ENCODE results near the gene NEK11. TPM values are rescaled to one million over a fixed set of nuclear protein-coding genes. Genes with fewer than 3 reads are reported as not detected.

NEK11 gene
- total and polyA plus RNA-seq, 2 donors (not counting 3 experiments of a cell fraction or from before 2014, with no cell fraction given) = 1.7 to 4.3 TPM

DNA sequence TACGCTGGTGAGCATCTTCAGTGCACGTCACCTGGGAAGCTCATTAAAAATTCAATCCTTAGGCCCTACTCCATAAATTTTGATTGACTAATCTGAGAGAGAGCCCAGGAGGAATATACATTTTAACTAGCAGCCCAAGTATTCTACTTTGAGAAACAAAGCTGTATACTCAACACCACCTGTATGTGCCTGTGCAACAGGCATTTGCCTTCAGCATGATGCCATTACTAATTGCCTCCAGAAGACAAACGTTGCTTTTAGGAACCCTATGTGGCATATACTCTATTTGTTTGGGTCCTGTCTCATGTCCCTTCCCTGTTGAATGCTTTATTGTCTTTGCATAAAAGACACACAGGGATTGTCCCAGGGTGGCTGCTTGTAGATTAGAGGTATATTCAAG, 7.7 kb upstream of the NEK11 start:
- POLR2A ChIA-PET = no interaction called here
- CTCF ChIA-PET = interaction anchor here (0.6 to 1.1 kb wide), 2 partner anchors 125 to 743 kb away, joined by 3 read pairs; partner anchors contain the start of gene ATP2C1
- no TSS peak for BruUV-seq (replicated peaks)

More for the DNA sequence above, 7.7 kb upstream of the NEK11 start:
- Histone ChIP-seq H3K27me3 (ENCODE audit: control insufficient read depth in 2 of 2, insufficient read depth in 2 of 2, low read length in 2 of 2) (no peaks in the 10 kb centered on the region), H3K4me2 (ENCODE audit: insufficient read depth, low read length) (no peak overlapping the region), H3K36me3 (ENCODE audit: control insufficient read depth in 2 of 2, extremely low read depth in 1 of 2, insufficient read depth in 2 of 2, low read length in 2 of 2) (peaks cover 6 to 8% of the 10 kb centered on the region in 2 experiments), H3K79me2 (ENCODE audit: control insufficient read depth, insufficient read depth, low read length) (no peaks in the 10 kb centered on the region), H3K4me1 (ENCODE audit: control insufficient read depth, extremely low read depth, insufficient read depth, low read length) (no peaks in the 10 kb centered on the region), H3K9me1 (replicated peaks; ENCODE audit: control insufficient read depth, extremely low read depth, insufficient read depth, low read length) (no peaks in the 10 kb centered on the region), H3K9ac (replicated peaks; ENCODE audit: extremely low read depth, insufficient read depth, low read length) (no peak overlapping the region), H2AFZ (ENCODE audit: low read depth, low read length) (no peak overlapping the region), H3K9me3 (replicated peaks; ENCODE audit: control insufficient read depth, insufficient read depth, low read length) (no peaks in the 10 kb centered on the region), H3K27ac (ENCODE audit: insufficient read depth, low read depth, low read length) (no peak overlapping the region), H4K20me1 (replicated peaks; ENCODE audit: control insufficient read depth, extremely low read depth, insufficient read depth, low read length) (no peaks in the 10 kb centered on the region), H3K4me3 (replicated peaks in 1 of 3; ENCODE audit: insufficient read depth in 1 of 3, low read depth in 1 of 3, low read length in 3 of 3) (no peak overlapping the region)
- intact Hi-C loops (cut with micrococcal nuclease) (no loop called here), dilution Hi-C loops (cut with MboI; ENCODE audit: extremely low pct_ligation_motif_present, low sequenced_read_pairs) (no loop called here)
- FAIRE-seq = no peak
- no peak for DNase-seq (ENCODE audit: low read depth, low spot score)
- TF ChIP-seq POLR2A (IDR thresholded peaks at IDR 0.05; ENCODE audit: low read depth, low read length) = no peak
- no peak for TF ChIP-seq GATA2 (IDR thresholded peaks at IDR 0.05; ENCODE audit: insufficient read depth, insufficient read length, low read depth, low read length)
- no peak for TF ChIP-seq EZH2 (IDR thresholded peaks at IDR 0.05; ENCODE audit: borderline replicate concordance, low read depth, low read length, severe bottlenecking)
- TF ChIP-seq JUN (IDR thresholded peaks at IDR 0.05; ENCODE audit: borderline replicate concordance, insufficient read depth, insufficient read length, low read depth) = no peak
- TF ChIP-seq POLR2AphosphoS5 (IDR thresholded peaks at IDR 0.05; ENCODE audit: insufficient read depth, low read depth, low read length) = no peak
- TF ChIP-seq MYC (IDR thresholded peaks at IDR 0.05; ENCODE audit: low read depth, low read length) = no peak
- TF ChIP-seq, protein P1, sequence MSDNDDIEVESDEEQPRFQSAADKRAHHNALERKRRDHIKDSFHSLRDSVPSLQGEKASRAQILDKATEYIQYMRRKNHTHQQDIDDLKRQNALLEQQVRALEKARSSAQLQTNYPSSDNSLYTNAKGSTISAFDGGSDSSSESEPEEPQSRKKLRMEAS (IDR thresholded peaks at IDR 0.05; ENCODE audit: insufficient read depth, insufficient read length) = no peak
- TF ChIP-seq, protein P2, sequence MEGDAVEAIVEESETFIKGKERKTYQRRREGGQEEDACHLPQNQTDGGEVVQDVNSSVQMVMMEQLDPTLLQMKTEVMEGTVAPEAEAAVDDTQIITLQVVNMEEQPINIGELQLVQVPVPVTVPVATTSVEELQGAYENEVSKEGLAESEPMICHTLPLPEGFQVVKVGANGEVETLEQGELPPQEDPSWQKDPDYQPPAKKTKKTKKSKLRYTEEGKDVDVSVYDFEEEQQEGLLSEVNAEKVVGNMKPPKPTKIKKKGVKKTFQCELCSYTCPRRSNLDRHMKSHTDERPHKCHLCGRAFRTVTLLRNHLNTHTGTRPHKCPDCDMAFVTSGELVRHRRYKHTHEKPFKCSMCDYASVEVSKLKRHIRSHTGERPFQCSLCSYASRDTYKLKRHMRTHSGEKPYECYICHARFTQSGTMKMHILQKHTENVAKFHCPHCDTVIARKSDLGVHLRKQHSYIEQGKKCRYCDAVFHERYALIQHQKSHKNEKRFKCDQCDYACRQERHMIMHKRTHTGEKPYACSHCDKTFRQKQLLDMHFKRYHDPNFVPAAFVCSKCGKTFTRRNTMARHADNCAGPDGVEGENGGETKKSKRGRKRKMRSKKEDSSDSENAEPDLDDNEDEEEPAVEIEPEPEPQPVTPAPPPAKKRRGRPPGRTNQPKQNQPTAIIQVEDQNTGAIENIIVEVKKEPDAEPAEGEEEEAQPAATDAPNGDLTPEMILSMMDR (IDR thresholded peaks at IDR 0.05; ENCODE audit: extremely low read depth in 1 of 2, insufficient read depth in 1 of 2, low read depth in 1 of 2, low read length in 2 of 2) = no peak
